ENCODE results near the gene TOR1AIP2.

Gene TOR1AIP2

GRCh38 chr1:179877586-179878265, at the start of gene TOR1AIP2:
TSS of gene TOR1AIP2 (minus strand) at chr1:179877803. CDS start at chr1:179852665, 25,138 bp downstream.
- peak; percentile 60 to 69 for DNase-seq (ENCODE audit: low read depth in 2 of 2)

- no peak for DNase-seq (ENCODE audit: low read depth in 2 of 2)
Observed at GRCh38 chr1:179926850-179927205, 49.2 kb upstream of the TOR1AIP2 start.

GRCh38 chr1:179925922-179926849, 48.6 kb upstream of the TOR1AIP2 start:
- no peak for DNase-seq (ENCODE audit: low read depth in 2 of 2)

- DNase-seq (ENCODE audit: low read depth in 2 of 2): no peak
Observed at GRCh38 chr1:179925302-179925701, 47.7 kb upstream of the TOR1AIP2 start.

- no peak for DNase-seq (ENCODE audit: low read depth in 2 of 2)
Observed at GRCh38 chr1:179924268-179924667, 46.7 kb upstream of the TOR1AIP2 start.

- DNase-seq (ENCODE audit: low read depth in 2 of 2): no peak
Observed at GRCh38 chr1:179923029-179923428, 45.4 kb upstream of the TOR1AIP2 start.

- no peak for DNase-seq (ENCODE audit: low read depth in 2 of 2)
Observed at GRCh38 chr1:179921981-179922872, 44.6 kb upstream of the TOR1AIP2 start.

GRCh38 chr1:179921472-179921871, 43.9 kb upstream of the TOR1AIP2 start:
- no peak for DNase-seq (ENCODE audit: low read depth in 2 of 2)

GRCh38 chr1:179917601-179918429, 40.2 kb upstream of the TOR1AIP2 start:
- no peak for DNase-seq (ENCODE audit: low read depth in 2 of 2)

- DNase-seq (ENCODE audit: low read depth in 2 of 2): no peak
Observed at GRCh38 chr1:179911812-179912211, 34.2 kb upstream of the TOR1AIP2 start.

- DNase-seq (ENCODE audit: low read depth in 2 of 2): no peak
Observed at GRCh38 chr1:179910934-179911333, 33.3 kb upstream of the TOR1AIP2 start.

GRCh38 chr1:179889589-179889988, 12.0 kb upstream of the TOR1AIP2 start:
- no peak for DNase-seq (ENCODE audit: low read depth in 2 of 2)

- no peak for DNase-seq (ENCODE audit: low read depth in 2 of 2)
Observed at GRCh38 chr1:179888071-179888470, 10.5 kb upstream of the TOR1AIP2 start.

GRCh38 chr1:179883745-179884138, 6.1 kb upstream of the TOR1AIP2 start:
- DNase-seq (ENCODE audit: low read depth in 2 of 2): peak in 1 of 2 donors; percentile 21

- DNase-seq (ENCODE audit: low read depth in 2 of 2): no peak
Observed at GRCh38 chr1:179883040-179883744, 5.6 kb upstream of the TOR1AIP2 start.

GRCh38 chr1:179882253-179883039, 4.8 kb upstream of the TOR1AIP2 start, which contains the start of gene TOR1AIP1:
TSS of gene TOR1AIP1 (plus strand) at chr1:179882285. CDS start at chr1:179882503, 218 bp downstream.
- peak; percentile 90 to 97 for DNase-seq (ENCODE audit: low read depth in 2 of 2)

- no peak for DNase-seq (ENCODE audit: low read depth in 2 of 2)
Observed at GRCh38 chr1:179881642-179882252, 4.1 kb upstream of the TOR1AIP2 start.

GRCh38 chr1:179879797-179880196, 2.2 kb upstream of the TOR1AIP2 start:
- DNase-seq (ENCODE audit: low read depth in 2 of 2): no peak

GRCh38 chr1:179876300-179876715, 1.3 kb downstream of the TOR1AIP2 start:
- no peak for DNase-seq (ENCODE audit: low read depth in 2 of 2)

Data from stimulated activated CD4-positive, alpha-beta T cell treated with anti-CD3 and anti-CD28 coated beads, Interleukin-1b, Interleukin-23, amount 100 ng/mL, for 1 hour (primary cell).